Measurements from ENCODE around the gene CSNK1G1.

The CSNK1G1 gene

DNA sequence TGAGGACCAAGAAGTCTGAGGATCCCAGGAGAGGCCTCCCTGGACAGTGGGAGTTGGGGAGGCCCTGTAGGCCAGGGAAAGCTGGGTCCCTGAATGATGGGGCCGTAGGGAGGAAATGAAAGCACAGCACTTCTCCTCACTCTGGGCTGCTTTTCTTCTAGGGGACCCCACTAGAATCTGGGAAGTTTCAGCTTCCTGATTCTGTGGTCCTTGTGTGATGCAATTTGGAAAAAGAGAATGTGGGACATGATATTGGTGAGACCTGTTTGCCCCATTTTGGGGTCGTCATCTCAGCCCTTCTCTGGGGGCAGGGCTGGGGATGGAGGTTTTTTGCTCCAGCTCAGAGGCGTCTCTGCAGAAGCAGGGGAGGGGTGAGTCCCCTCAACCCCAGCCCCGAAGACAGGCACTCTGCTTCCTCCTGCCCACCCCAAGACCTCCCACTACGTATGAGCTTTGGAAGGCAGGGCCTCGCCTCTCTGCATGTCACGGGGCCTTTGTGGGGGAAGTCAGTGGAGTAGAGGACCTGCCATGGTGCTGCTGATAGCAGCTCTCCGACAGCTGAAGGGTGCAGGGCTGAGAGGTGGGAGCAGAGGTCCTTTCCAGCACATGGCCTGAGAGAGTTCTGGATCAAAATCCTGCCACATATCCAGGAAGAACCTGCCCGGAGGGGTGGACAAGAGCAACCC lies 205.9 kb downstream of the CSNK1G1 start:
- TF ChIP-seq, protein P1, sequence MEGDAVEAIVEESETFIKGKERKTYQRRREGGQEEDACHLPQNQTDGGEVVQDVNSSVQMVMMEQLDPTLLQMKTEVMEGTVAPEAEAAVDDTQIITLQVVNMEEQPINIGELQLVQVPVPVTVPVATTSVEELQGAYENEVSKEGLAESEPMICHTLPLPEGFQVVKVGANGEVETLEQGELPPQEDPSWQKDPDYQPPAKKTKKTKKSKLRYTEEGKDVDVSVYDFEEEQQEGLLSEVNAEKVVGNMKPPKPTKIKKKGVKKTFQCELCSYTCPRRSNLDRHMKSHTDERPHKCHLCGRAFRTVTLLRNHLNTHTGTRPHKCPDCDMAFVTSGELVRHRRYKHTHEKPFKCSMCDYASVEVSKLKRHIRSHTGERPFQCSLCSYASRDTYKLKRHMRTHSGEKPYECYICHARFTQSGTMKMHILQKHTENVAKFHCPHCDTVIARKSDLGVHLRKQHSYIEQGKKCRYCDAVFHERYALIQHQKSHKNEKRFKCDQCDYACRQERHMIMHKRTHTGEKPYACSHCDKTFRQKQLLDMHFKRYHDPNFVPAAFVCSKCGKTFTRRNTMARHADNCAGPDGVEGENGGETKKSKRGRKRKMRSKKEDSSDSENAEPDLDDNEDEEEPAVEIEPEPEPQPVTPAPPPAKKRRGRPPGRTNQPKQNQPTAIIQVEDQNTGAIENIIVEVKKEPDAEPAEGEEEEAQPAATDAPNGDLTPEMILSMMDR (IDR thresholded peaks at IDR 0.05; ENCODE audit: low read depth, low read length): no peak
- DNase-seq (ENCODE audit: low read depth in 2 of 2): no peak
- no peak overlapping the region for H3K4me3 ChIP-seq (replicated peaks in 1 of 2; ENCODE audit: low read depth in 2 of 2, low read length in 2 of 2)

DNA sequence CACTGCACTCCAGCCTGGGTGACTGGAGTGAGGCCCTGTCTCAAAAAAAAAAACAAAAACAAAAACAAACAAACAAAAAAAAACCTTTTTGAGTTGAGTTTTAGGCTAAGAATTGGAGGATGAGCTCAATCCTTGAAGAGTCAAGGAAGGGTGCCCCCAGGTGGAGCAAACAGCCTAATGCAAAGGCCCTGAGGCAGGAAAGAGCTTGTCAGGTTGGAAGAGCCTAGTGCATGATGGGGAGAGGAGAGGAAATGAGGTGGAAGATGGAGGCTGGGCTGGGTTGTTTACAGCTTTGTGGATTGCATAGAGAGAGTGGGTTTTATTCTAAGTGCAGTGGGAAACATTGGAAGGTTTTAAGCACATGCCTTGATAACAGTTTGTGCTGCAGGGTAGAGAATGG lies 206.5 kb downstream of the CSNK1G1 start:
- TF ChIP-seq, protein P1 (IDR thresholded peaks at IDR 0.05; ENCODE audit: low read depth, low read length): peak; percentile 25
- DNase-seq (ENCODE audit: low read depth in 2 of 2): peak in 1 of 2 donors; percentile 48
- H3K4me3 ChIP-seq (replicated peaks in 1 of 2; ENCODE audit: low read depth in 2 of 2, low read length in 2 of 2): no peak overlapping the region

DNA sequence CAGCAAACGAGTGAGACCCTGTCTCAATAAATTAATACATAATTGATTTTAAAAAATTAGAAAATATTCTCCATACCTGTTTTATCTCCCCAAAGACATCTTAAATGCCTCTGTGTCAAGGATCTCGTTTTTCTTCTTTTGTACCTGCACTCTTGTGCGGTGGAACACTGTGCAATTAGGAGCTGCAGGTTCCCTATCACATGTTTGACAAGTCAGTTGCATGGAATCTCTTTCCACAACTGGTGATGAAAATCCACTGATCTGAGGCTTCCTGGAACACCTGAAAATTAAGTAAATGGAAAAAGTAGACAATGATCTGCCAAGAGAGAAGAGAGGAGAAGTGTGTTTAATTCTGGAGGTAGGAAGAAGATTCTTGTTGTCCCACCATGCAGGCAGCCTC lies 207.4 kb downstream of the CSNK1G1 start:
- H3K4me3 ChIP-seq (replicated peaks in 1 of 2; ENCODE audit: low read depth in 2 of 2, low read length in 2 of 2): no peak overlapping the region
- TF ChIP-seq, protein P1 (IDR thresholded peaks at IDR 0.05; ENCODE audit: low read depth, low read length): no peak
- DNase-seq (ENCODE audit: low read depth in 2 of 2): no peak

DNA sequence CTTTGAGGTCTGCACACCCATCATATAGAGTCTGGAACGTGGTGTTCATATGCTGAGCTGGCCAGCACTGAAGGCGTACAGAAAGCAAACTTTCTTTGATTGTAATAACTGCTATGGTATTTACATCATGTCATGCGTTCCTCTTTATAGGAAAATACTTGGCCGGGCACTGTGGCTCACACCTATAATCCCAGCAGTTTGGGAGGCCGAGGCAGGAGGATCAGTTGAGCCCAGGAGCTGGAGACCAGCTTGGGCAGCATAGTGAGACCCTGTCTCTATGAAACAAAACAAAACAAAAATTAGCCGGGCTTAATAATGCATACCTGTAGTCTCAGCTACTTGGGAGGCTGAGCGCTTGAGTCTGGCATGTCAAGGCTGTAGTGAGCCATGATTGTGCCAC lies 207.8 kb downstream of the CSNK1G1 start:
- DNase-seq (ENCODE audit: low read depth in 2 of 2): no peak
- TF ChIP-seq, protein P1 (IDR thresholded peaks at IDR 0.05; ENCODE audit: low read depth, low read length): no peak

DNA sequence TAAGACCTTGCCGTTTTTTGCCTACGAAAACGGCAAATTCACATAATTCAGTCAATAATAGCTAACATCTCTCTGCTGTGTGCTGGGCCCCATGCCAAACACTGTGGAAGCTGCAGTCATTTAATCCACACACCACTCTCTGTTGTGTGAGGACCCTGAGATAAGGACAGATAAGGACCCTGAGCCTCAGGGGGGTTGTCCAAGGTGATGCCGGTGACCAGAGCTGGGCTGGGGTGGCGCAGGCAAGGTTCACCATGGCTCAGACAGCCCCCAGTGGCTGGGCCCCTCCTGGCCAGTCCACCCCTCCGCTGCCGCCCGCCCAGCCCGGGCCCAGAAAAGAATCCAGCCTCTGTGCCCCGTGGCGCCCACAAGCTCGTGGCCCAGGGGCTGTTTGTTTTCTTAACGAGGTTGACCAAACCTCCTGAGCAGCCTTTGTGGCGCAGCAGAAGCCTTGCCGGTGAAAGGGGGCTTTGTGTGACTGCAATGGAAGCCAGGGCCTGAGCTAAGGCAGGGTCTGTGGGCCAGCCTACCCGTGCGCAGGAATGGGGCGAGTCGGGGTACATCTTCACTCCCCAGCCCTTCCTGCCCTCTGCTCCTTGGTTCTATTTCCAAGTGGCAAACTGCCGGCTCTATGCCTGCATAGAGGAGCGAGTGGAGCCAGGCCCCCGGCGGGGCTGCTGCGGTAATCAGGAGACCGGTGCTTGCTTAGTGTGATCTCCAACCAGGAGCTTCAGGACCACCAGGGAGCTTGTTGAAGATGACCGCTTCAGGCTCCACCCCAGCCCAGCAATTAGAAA lies 208.9 kb downstream of the CSNK1G1 start:
- no peak overlapping the region for H3K4me3 ChIP-seq (replicated peaks in 1 of 2; ENCODE audit: low read depth in 2 of 2, low read length in 2 of 2)
- DNase-seq (ENCODE audit: low read depth in 2 of 2): peak in 1 of 2 donors; percentile 46
- TF ChIP-seq, protein P1 (IDR thresholded peaks at IDR 0.05; ENCODE audit: low read depth, low read length): no peak

More for the DNA sequence above, 207.8 kb downstream of the CSNK1G1 start:
- no peak overlapping the region for H3K4me3 ChIP-seq (replicated peaks in 1 of 2; ENCODE audit: low read depth in 2 of 2, low read length in 2 of 2)

DNA sequence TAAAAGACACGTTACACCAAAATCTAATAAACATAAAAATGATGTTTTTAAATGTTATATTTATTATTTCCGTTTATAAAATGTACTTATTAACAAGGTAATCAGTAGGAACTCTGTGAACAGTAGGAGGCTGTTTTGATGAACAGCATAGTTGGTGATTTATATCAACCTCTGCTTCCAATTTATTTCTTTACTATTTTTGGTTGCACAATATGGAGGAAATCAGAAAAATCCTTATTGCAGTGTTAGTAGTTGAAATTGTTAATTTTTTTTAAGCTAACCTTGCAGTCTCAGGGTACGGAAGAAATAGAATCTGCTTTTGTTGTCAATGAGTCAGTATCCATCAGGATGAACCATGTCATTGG lies 209.5 kb downstream of the CSNK1G1 start:
- H3K4me3 ChIP-seq (replicated peaks in 1 of 2; ENCODE audit: low read depth in 2 of 2, low read length in 2 of 2): no peak overlapping the region
- TF ChIP-seq, protein P1 (IDR thresholded peaks at IDR 0.05; ENCODE audit: low read depth, low read length): no peak
- DNase-seq (ENCODE audit: low read depth in 2 of 2): no peak
